Psoas muscle (tissue), 8 donors: ENCODE data around the gene OR1D5. TPM values are rescaled to one million over a fixed set of nuclear protein-coding genes. Genes with fewer than 3 reads are reported as not detected.

ENCODE experiments used
- ATAC-seq, 4 donors: fragments of 200-7000 bp; cut with Tn5 transposase; one replicate each; pipeline ENCODE4 v1.9.1; 2020; ENCODE audit warnings: moderate library complexity in 3 of 4, mild to moderate bottlenecking in 2 of 4
- DNase-seq, 2 donors: peaks; one replicate each; pipeline ENCODE4 v3.0.0-alpha.2; 2020
- H3K27ac ChIP-seq: fragments of 200-600 bp; one replicate; pipeline ENCODE4 v1.8.0; 2022
- H3K27me3 ChIP-seq, 3 donors: fragments of 200-600 bp in 1 of 3; one replicate each; pipeline versions ENCODE4 v1.6.1 to v1.8.0; 2013 to 2022; ENCODE audit warnings: low read length in 2 of 3, mild to moderate bottlenecking in 2 of 3, moderate library complexity in 1 of 3; ENCODE audit not compliant: insufficient read depth in 3 of 3
- H3K36me3 ChIP-seq, 2 donors: fragments of 200-600 bp in 1 of 2; one replicate each; pipeline versions ENCODE4 v1.6.1 to v1.8.0; 2013 to 2022; ENCODE audit warnings: low read depth in 1 of 2, mild to moderate bottlenecking in 1 of 2, moderate library complexity in 1 of 2; ENCODE audit not compliant: insufficient read depth in 1 of 2
- H3K4me1 ChIP-seq: fragments of 200-600 bp; one replicate; pipeline ENCODE4 v1.8.0; 2022
- H3K4me3 ChIP-seq: fragments of 200-600 bp; one replicate; pipeline ENCODE4 v1.8.0; 2022; ENCODE audit warnings: mild to moderate bottlenecking
- H3K9me3 ChIP-seq: fragments of 200-600 bp; one replicate; pipeline ENCODE4 v1.8.0; 2022
- CTCF ChIP-seq: fragments of 200-600 bp; IDR thresholded peaks from one replicate; pipeline ENCODE4 v1.8.0; 2022; ENCODE audit warnings: antibody characterized with exemption
- WGBS, 3 donors: extraction: QIAGEN DNeasy Blood & Tissue Kit; methylation state at CpG; one replicate each; pipeline versions ENCODE4 v1.1.6 to v1.1.7; 2013; 5-methylcytosine and 5-hydroxymethylcytosine counted together
- intact Hi-C, 2 donors: fragments of 100-400 bp; cut with DNase I; formaldehyde crosslinking; loops; one replicate each; pipeline versions ENCODE4 v1.11.0 to v1.14.2; 2022
- polyA plus RNA-seq, 3 donors: library from polyadenylated mRNA; stranded (reverse); fragments of 200-250 nt; gene quantifications; one replicate each; pipeline ENCODE4 v1.2.3, GENCODE V29; 2013
- total RNA-seq, 4 donors: library from RNA; stranded (reverse); fragmentation: NEBNext Ultra II Directional in 2 of 4; extraction: Animal tissue kit (Norgen Biotek cat#: 25700) in 2 of 4; gene quantifications; one replicate each; pipeline versions ENCODE4 v1.2.1 to v1.2.4, GENCODE V29; 2021 to 2023
- donor health status: healthy with polysubstance abuse.
- donor health status: DM: no; HTN: no; CAD: no; lungs with moderate emphysema.
- donor health status: Bipolar disorder and iron deficiency.
- donor health status: healthy.
- donor health status: DM: yes; HTN: yes; CAD: no.
- donor health status: DM: no; HTN: no; CAD: no.
- donor health status: DM: no; HTN: no; CAD: no.
- donor health status: DM: yes; HTN: yes; CAD: no.

OR1D5 gene
- total and polyA plus RNA-seq, 7 donors: not detected

GRCh38 chr17:3039736-3040135, 23.7 kb downstream of the OR1D5 start:
- no peaks in the 10 kb centered on the region for H3K4me1 ChIP-seq
- TF ChIP-seq CTCF: no peak
- DNase-seq: no peak
- H3K36me3 ChIP-seq: no peaks in the 10 kb centered on the region
- H3K27ac ChIP-seq: no peak overlapping the region
- intact Hi-C loops: no loop called here
- peaks cover 10% of the 10 kb centered on the region for H3K9me3 ChIP-seq
- peaks cover 0 to 21% (median 5%) of the 10 kb centered on the region in 3 donors for H3K27me3 ChIP-seq
- H3K4me3 ChIP-seq: no peak overlapping the region
- no peak for ATAC-seq
- 60 to 74% (median 67%) methylated on average over 6 of the region's 6 CpGs for WGBS, 3 donors

GRCh38 chr17:3038941-3039340, 24.5 kb downstream of the OR1D5 start:
- DNase-seq (no peak), ATAC-seq (no peak)
- intact Hi-C loops: no loop called here
- peaks cover 0 to 21% (median 4%) of the 10 kb centered on the region in 3 donors for H3K27me3 ChIP-seq
- H3K4me1 ChIP-seq: no peaks in the 10 kb centered on the region
- TF ChIP-seq CTCF: no peak
- 25 to 42% (median 30%) methylated on average over 5 of the region's 5 CpGs for WGBS, 3 donors
- no peak overlapping the region for H3K4me3 ChIP-seq
- H3K36me3 ChIP-seq: no peaks in the 10 kb centered on the region
- H3K9me3 ChIP-seq: peaks cover 6% of the 10 kb centered on the region
- no peak overlapping the region for H3K27ac ChIP-seq

GRCh38 chr17:3037259-3037658, 26.1 kb downstream of the OR1D5 start:
- TF ChIP-seq CTCF: no peak
- Histone ChIP-seq H3K4me3 (no peak overlapping the region), H3K27ac (no peak overlapping the region), H3K9me3 (no peaks in the 10 kb centered on the region), H3K4me1 (no peaks in the 10 kb centered on the region), H3K27me3 (peaks cover 0 to 20% (median 4%) of the 10 kb centered on the region in 3 donors), H3K36me3 (no peaks in the 10 kb centered on the region)
- WGBS, 3 donors: 69 to 73% (median 72%) methylated on average over 8 to 9 of the region's 9 CpGs
- DNase-seq: no peak
- intact Hi-C loops: no loop called here
- no peak for ATAC-seq

GRCh38 chr17:3036800-3037199, 26.6 kb downstream of the OR1D5 start:
- no peak for DNase-seq
- no peak for TF ChIP-seq CTCF
- Histone ChIP-seq H3K9me3 (no peaks in the 10 kb centered on the region), H3K27ac (no peak overlapping the region), H3K36me3 (no peaks in the 10 kb centered on the region), H3K27me3 (peaks cover 0 to 19% (median 4%) of the 10 kb centered on the region in 3 donors), H3K4me1 (no peaks in the 10 kb centered on the region), H3K4me3 (no peak overlapping the region)
- WGBS, 3 donors: 76 to 82% (median 77%) methylated on average over 6 of the region's 6 CpGs
- intact Hi-C loops: no loop called here
- no peak for ATAC-seq

GRCh38 chr17:3035968-3036280, 27.5 kb downstream of the OR1D5 start:
- WGBS, 3 donors: 38 to 56% (median 42%) methylated on average over 7 of the region's 7 CpGs
- Histone ChIP-seq H3K27me3 (peaks cover 0 to 15% (median 4%) of the 10 kb centered on the region in 3 donors), H3K36me3 (no peaks in the 10 kb centered on the region), H3K4me3 (no peak overlapping the region), H3K27ac (no peak overlapping the region), H3K4me1 (no peaks in the 10 kb centered on the region), H3K9me3 (no peaks in the 10 kb centered on the region)
- TF ChIP-seq CTCF: no peak
- intact Hi-C loops: no loop called here
- DNase-seq: no peak
- ATAC-seq: no peak
